CD14-positive monocyte (primary cell): Measurements from ENCODE around the gene CADM2. TPM values are rescaled to one million over a fixed set of nuclear protein-coding genes. Genes with fewer than 3 reads are reported as not detected.

ENCODE experiments used
- DNase-seq, 3 donors: peaks; one replicate each; pipeline ENCODE4 v3.0.0-alpha.2; 2011 to 2022
- H2AFZ ChIP-seq: 2 replicates; pipeline ENCODE4 v1.6.0; 2012; ENCODE audit warnings: mild to moderate bottlenecking, low read depth, low read length, inconsistent platforms; ENCODE audit not compliant: insufficient read depth, poor library complexity, severe bottlenecking
- H3K27ac ChIP-seq, 2 donors: 1 replicate in 1 of 2; 2 replicates in 1 of 2; pipeline ENCODE4 v1.5.1; 2012 to 2013; ENCODE audit warnings: low read length in 2 of 2, control low read depth in 1 of 2, inconsistent platforms in 1 of 2, low read depth in 1 of 2, mild to moderate bottlenecking in 1 of 2
- H3K27me3 ChIP-seq, 2 donors: one replicate each; pipeline versions ENCODE4 v1.6.0 to v1.6.1; 2011 to 2013; ENCODE audit warnings: low read length in 2 of 2; ENCODE audit not compliant: control insufficient read depth in 2 of 2, insufficient read depth in 2 of 2
- H3K36me3 ChIP-seq, 2 donors: replicated peaks in 1 of 2; 1 replicate in 1 of 2; 2 replicates in 1 of 2; pipeline versions ENCODE4 v1.5.1 to v1.6.1; 2012 to 2013; ENCODE audit warnings: low read length in 2 of 2, control low read depth in 1 of 2, inconsistent platforms in 1 of 2, mild to moderate bottlenecking in 1 of 2; ENCODE audit not compliant: insufficient read depth in 2 of 2, control insufficient read depth in 1 of 2
- H3K4me1 ChIP-seq, 2 donors: 1 replicate in 1 of 2; 2 replicates in 1 of 2; pipeline versions ENCODE4 v1.5.1 to v1.6.1; 2012 to 2013; ENCODE audit warnings: low read length in 2 of 2, control low read depth in 1 of 2, inconsistent platforms in 1 of 2, mild to moderate bottlenecking in 1 of 2, moderate library complexity in 1 of 2; ENCODE audit not compliant: insufficient read depth in 2 of 2, control insufficient read depth in 1 of 2
- H3K4me2 ChIP-seq: replicated peaks from 2 replicates; pipeline ENCODE3; 2012; ENCODE audit warnings: low read length, moderate library complexity, mild to moderate bottlenecking; ENCODE audit not compliant: poor library complexity, severe bottlenecking; ENCODE audit errors: extremely low read depth
- H3K4me3 ChIP-seq, 3 experiments: fragments of 200-600 bp in 1 of 3; sonication (generic) in 1 of 3; replicated peaks in 1 of 3; 1 replicate in 2 of 3; 2 replicates in 1 of 3; pipeline ENCODE4 v1.5.1; 2011 to 2013; ENCODE audit warnings: low read length in 3 of 3, mild to moderate bottlenecking in 3 of 3, control low read depth in 2 of 3, low read depth in 2 of 3, inconsistent platforms in 1 of 3, moderate library complexity in 1 of 3
- H3K79me2 ChIP-seq: 2 replicates; pipeline ENCODE4 v1.6.0; 2012; ENCODE audit warnings: mild to moderate bottlenecking, control low read depth, inconsistent platforms, low read length, moderate library complexity; ENCODE audit not compliant: insufficient read depth
- H3K9ac ChIP-seq: 2 replicates; pipeline ENCODE4 v1.6.0; 2017; ENCODE audit warnings: low read length, mild to moderate bottlenecking; ENCODE audit not compliant: insufficient read depth, poor library complexity, severe bottlenecking
- H3K9me3 ChIP-seq, 2 donors: replicated peaks in 1 of 2; 1 replicate in 1 of 2; 2 replicates in 1 of 2; pipeline versions ENCODE4 v1.5.1 to v1.6.1; 2012 to 2013; ENCODE audit warnings: low read length in 2 of 2, control low read depth in 1 of 2; ENCODE audit not compliant: control insufficient read depth in 1 of 2, insufficient read depth in 1 of 2
- H4K20me1 ChIP-seq: 2 replicates; pipeline ENCODE4 v1.6.0; 2012; ENCODE audit warnings: mild to moderate bottlenecking, low read length, control low read depth, moderate library complexity; ENCODE audit not compliant: insufficient read depth
- H3K27ac Mint-ChIP-seq, 7 donors: one replicate each; pipeline ENCODE4 v1.8.0; 2020; ENCODE audit warnings: mild to moderate bottlenecking in 7 of 7, mixed read lengths in 7 of 7, moderate library complexity in 6 of 7, inconsistent platforms in 2 of 7
- H3K27me3 Mint-ChIP-seq, 3 donors: one replicate each; pipeline ENCODE4 v1.8.0; 2021 to 2022; ENCODE audit warnings: low read depth in 3 of 3, mild to moderate bottlenecking in 3 of 3, mixed read lengths in 3 of 3, moderate library complexity in 3 of 3, inconsistent platforms in 1 of 3
- H3K36me3 Mint-ChIP-seq, 2 donors: one replicate each; pipeline ENCODE4 v1.8.0; 2020; ENCODE audit warnings: mixed read lengths in 2 of 2, inconsistent platforms in 1 of 2, mild to moderate bottlenecking in 1 of 2
- H3K4me1 Mint-ChIP-seq: one replicate; pipeline ENCODE4 v1.8.0; 2020; ENCODE audit warnings: mild to moderate bottlenecking, mixed read lengths
- H3K4me3 Mint-ChIP-seq, 2 donors: one replicate each; pipeline ENCODE4 v1.8.0; 2020; ENCODE audit warnings: mild to moderate bottlenecking in 2 of 2, mixed read lengths in 2 of 2, moderate library complexity in 1 of 2
- H3K9me3 Mint-ChIP-seq, 7 donors: one replicate each; pipeline ENCODE4 v1.8.0; 2020 to 2022; ENCODE audit warnings: mixed read lengths in 7 of 7, mild to moderate bottlenecking in 6 of 7, moderate library complexity in 6 of 7, inconsistent platforms in 2 of 7
- CTCF ChIP-seq: fragments of 200-600 bp; IDR thresholded peaks from one replicate; pipeline ENCODE4 v1.8.0; 2022; ENCODE audit warnings: antibody characterized with exemption, mild to moderate bottlenecking
- WGBS: methylation state at CpG from one replicate; pipeline ENCODE4 v1.1.5; 2013; ENCODE audit warnings: missing lambda C conversion rate; ENCODE audit not compliant: insufficient coverage; 5-methylcytosine and 5-hydroxymethylcytosine counted together
- intact Hi-C, 2 donors: fragments of 100-400 bp; cut with micrococcal nuclease; formaldehyde crosslinking; loops; one replicate each; pipeline versions ENCODE4 v1.15.0 to v1.15.1; 2023
- polyA plus RNA-seq, 3 donors: library from polyadenylated mRNA; depleted of rRNA in 1 of 3; unstranded in 2 of 3; stranded (reverse) in 1 of 3; fragments of 300-500 nt in 2 of 3; fragments of >200 nt in 1 of 3; fragmentation: Illumina TruSeq in 2 of 3; gene quantifications; 1 replicate in 2 of 3; 2 replicates in 1 of 3; pipeline ENCODE4 v1.2.3, GENCODE V29; 2012 to 2021

Gene CADM2
- polyA plus RNA-seq, 3 donors, result not detected

- no peaks in the 10 kb centered on the region for H3K4me1 Mint-ChIP-seq
- no peaks in the 10 kb centered on the region for H3K9me3 ChIP-seq
- H3K27me3 ChIP-seq, result no peaks in the 10 kb centered on the region
- no peak overlapping the region for H3K9ac ChIP-seq
- H3K79me2 ChIP-seq, result no peaks in the 10 kb centered on the region
- no peak for TF ChIP-seq CTCF
- no peak overlapping the region for H3K4me3 ChIP-seq
- intact Hi-C loops, result no loop called here
- H3K36me3 Mint-ChIP-seq, result no peaks in the 10 kb centered on the region
- no peaks in the 10 kb centered on the region for H3K9me3 Mint-ChIP-seq
- no peak overlapping the region for H3K4me3 Mint-ChIP-seq
- no peaks in the 10 kb centered on the region for H3K4me1 ChIP-seq
- H3K27me3 Mint-ChIP-seq, result peaks cover 0 to 2% (median 0%) of the 10 kb centered on the region in 3 donors
- no peak overlapping the region for H3K27ac ChIP-seq
- DNase-seq, result no peak
- WGBS, result no CpG with 5 or more reads among the region's 3 CpGs
- H4K20me1 ChIP-seq, result no peaks in the 10 kb centered on the region
- no peak overlapping the region for H2AFZ ChIP-seq
- H3K27ac Mint-ChIP-seq, result no peak overlapping the region
- H3K4me2 ChIP-seq, result no peak overlapping the region
- no peaks in the 10 kb centered on the region for H3K36me3 ChIP-seq
Observed at GRCh38 chr3:84980011-84980410, 21.2 kb downstream of the CADM2 start.

- 100% methylated on average over 1 of the region's 2 CpGs for WGBS
- peaks cover 0 to 2% (median 0%) of the 10 kb centered on the region in 3 donors for H3K27me3 Mint-ChIP-seq
- H3K9me3 ChIP-seq, result no peaks in the 10 kb centered on the region
- H3K27me3 ChIP-seq, result no peaks in the 10 kb centered on the region
- H3K9ac ChIP-seq, result no peak overlapping the region
- no peaks in the 10 kb centered on the region for H3K9me3 Mint-ChIP-seq
- no peak overlapping the region for H3K27ac ChIP-seq
- no peaks in the 10 kb centered on the region for H4K20me1 ChIP-seq
- DNase-seq, result no peak
- no peak overlapping the region for H2AFZ ChIP-seq
- no peak overlapping the region for H3K4me2 ChIP-seq
- no peak for TF ChIP-seq CTCF
- H3K27ac Mint-ChIP-seq, result no peak overlapping the region
- no peak overlapping the region for H3K4me3 ChIP-seq
- no peak overlapping the region for H3K4me3 Mint-ChIP-seq
- H3K4me1 Mint-ChIP-seq, result no peaks in the 10 kb centered on the region
- H3K36me3 ChIP-seq, result no peaks in the 10 kb centered on the region
- no peaks in the 10 kb centered on the region for H3K79me2 ChIP-seq
- no peaks in the 10 kb centered on the region for H3K4me1 ChIP-seq
- H3K36me3 Mint-ChIP-seq, result no peaks in the 10 kb centered on the region
- intact Hi-C loops, result no loop called here
Observed at GRCh38 chr3:84980456-84980855, 21.7 kb downstream of the CADM2 start.
